ENCODE measurements around the gene CD7.

- TF ChIP-seq CTCF (IDR thresholded peaks at IDR 0.05; ENCODE audit: low read depth, low read length) (no peak), EZH2phosphoT487 (IDR thresholded peaks at IDR 0.05; ENCODE audit: low read depth) (no peak)
Measured at GRCh38 chr17:82316651-82317393, 586 bp downstream of the CD7 start.
